ENCODE data around the gene ACRBP. TPM values are rescaled to one million over a fixed set of nuclear protein-coding genes. Genes with fewer than 3 reads are reported as not detected.

Gene ACRBP
- total and polyA plus RNA-seq, 4 donors, result 0.39 to 1.5 (median 0.65) TPM

DNA sequence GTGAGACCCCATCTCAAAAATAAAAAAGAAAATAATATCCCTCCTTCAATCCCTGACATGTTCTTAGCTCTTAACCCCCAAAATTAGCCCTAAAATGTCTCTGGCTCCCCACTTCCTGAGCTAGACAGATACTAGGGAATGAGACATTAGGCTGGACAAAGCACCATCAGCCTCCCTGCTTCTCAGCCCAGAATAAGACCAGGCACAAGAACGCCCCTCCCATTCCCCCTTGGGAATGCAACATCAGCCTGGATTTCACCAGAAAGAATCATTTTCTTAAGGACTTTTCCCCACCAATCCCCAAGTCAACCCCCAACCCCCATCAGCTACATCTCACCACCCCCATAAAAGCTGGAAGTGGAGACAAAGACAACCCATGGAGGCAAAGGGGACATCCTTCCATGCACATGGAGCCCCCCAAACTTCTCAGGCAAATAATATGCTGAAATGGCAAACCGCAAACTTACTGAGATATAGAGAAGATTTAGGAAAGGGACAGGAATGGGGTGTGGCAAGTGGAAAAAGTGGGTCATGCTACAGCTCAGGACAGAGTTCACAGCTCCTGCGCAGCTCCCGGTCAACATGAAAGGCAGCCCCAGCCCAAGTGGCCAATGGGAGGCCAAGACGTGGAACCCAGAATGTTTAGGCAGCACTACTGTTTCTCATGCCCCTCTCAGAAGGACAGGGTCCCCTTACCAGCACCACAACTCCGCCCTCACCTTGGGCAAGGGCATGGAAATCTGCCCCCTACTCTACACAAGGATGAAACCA, 42.8 kb downstream of the ACRBP start:
- peak overlapping the region; percentile 11 to 29 for H3K27ac ChIP-seq (ENCODE audit: low read depth in 1 of 2, low read length in 2 of 2)
- 59% methylated on average over 6 of the region's 6 CpGs for WGBS
- H3K9me3 ChIP-seq (ENCODE audit: control insufficient read depth in 4 of 4, low read length in 3 of 4), result no peaks in the 10 kb centered on the region
- peaks cover 13 to 30% (median 27%) of the 10 kb centered on the region in 4 donors for H3K36me3 ChIP-seq (ENCODE audit: control insufficient read depth in 4 of 4, insufficient read depth in 3 of 4, low read depth in 1 of 4, low read length in 3 of 4)
- H3K9ac ChIP-seq (ENCODE audit: low read depth in 1 of 2, low read length in 2 of 2), result peak overlapping the region in 1 of 2 donors; percentile 19
- no peaks in the 10 kb centered on the region for H3K27me3 ChIP-seq (ENCODE audit: control insufficient read depth in 4 of 4, insufficient read depth in 4 of 4, low read length in 3 of 4)
- H3K4me3 ChIP-seq (ENCODE audit: low read depth in 1 of 3, low read length in 3 of 3), result peak overlapping the region; percentile 16 to 31 (median 16)
- no peak for DNase-seq (ENCODE audit: low spot score)
- H3K4me1 ChIP-seq (ENCODE audit: control insufficient read depth in 4 of 4, insufficient read depth in 4 of 4, low read length in 3 of 4), result peaks cover 16 to 40% (median 36%) of the 10 kb centered on the region in 4 donors
- TF ChIP-seq RAD21 (IDR thresholded peaks at IDR 0.05) (no peak), RXRA (IDR thresholded peaks at IDR 0.05) (peak; percentile 17 to 63), JUND (IDR thresholded peaks at IDR 0.05) (peak; percentile 99), TAF1 (conservative IDR thresholded peaks at IDR 0.05) (no peak), MAX (IDR thresholded peaks at IDR 0.05) (no peak), ZBTB33 (IDR thresholded peaks at IDR 0.05) (no peak), HNF4A (conservative IDR thresholded peaks at IDR 0.05) (peak; percentile 46 to 48), HNF4G (IDR thresholded peaks at IDR 0.05) (no peak), REST (IDR thresholded peaks at IDR 0.05) (no peak), YY1 (IDR thresholded peaks at IDR 0.05) (no peak), FOXA2 (IDR thresholded peaks at IDR 0.05) (no peak), SP1 (IDR thresholded peaks at IDR 0.05) (peak; percentile 43), EGR1 (IDR thresholded peaks at IDR 0.05; ENCODE audit: low read depth in 2 of 2) (peak; percentile 55 to 71), GABPA (IDR thresholded peaks at IDR 0.05 in 1 of 2, conservative IDR thresholded peaks at IDR 0.05 in 1 of 2) (no peak), FOXA1 (IDR thresholded peaks at IDR 0.05) (no peak), NR2F2 (IDR thresholded peaks at IDR 0.05) (no peak)
- TF ChIP-seq, protein P1, sequence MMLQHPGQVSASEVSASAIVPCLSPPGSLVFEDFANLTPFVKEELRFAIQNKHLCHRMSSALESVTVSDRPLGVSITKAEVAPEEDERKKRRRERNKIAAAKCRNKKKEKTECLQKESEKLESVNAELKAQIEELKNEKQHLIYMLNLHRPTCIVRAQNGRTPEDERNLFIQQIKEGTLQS (IDR thresholded peaks at IDR 0.05), result peak; percentile 90
- TF ChIP-seq, protein P2, sequence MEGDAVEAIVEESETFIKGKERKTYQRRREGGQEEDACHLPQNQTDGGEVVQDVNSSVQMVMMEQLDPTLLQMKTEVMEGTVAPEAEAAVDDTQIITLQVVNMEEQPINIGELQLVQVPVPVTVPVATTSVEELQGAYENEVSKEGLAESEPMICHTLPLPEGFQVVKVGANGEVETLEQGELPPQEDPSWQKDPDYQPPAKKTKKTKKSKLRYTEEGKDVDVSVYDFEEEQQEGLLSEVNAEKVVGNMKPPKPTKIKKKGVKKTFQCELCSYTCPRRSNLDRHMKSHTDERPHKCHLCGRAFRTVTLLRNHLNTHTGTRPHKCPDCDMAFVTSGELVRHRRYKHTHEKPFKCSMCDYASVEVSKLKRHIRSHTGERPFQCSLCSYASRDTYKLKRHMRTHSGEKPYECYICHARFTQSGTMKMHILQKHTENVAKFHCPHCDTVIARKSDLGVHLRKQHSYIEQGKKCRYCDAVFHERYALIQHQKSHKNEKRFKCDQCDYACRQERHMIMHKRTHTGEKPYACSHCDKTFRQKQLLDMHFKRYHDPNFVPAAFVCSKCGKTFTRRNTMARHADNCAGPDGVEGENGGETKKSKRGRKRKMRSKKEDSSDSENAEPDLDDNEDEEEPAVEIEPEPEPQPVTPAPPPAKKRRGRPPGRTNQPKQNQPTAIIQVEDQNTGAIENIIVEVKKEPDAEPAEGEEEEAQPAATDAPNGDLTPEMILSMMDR (IDR thresholded peaks at IDR 0.05; ENCODE audit: low read depth, low read length, missing input control), result no peak
